ENCODE measurements around the gene SH3RF3.

SH3RF3 gene

GRCh38 chr2:109373791-109374547, 245.0 kb downstream of the SH3RF3 start:
- TF ChIP-seq CTCF (IDR thresholded peaks at IDR 0.05; ENCODE audit: borderline replicate concordance, insufficient read depth, low read depth, low read length): no peak
- H3K4me3 ChIP-seq (ENCODE audit: low read depth, low read length): no peak overlapping the region

- TF ChIP-seq CTCF (IDR thresholded peaks at IDR 0.05; ENCODE audit: borderline replicate concordance, insufficient read depth, low read depth, low read length): no peak
- H3K4me3 ChIP-seq (ENCODE audit: low read depth, low read length): no peak overlapping the region
These were observed 245.6 kb downstream of the SH3RF3 start for GRCh38 chr2:109374548-109375130.

- TF ChIP-seq CTCF (IDR thresholded peaks at IDR 0.05; ENCODE audit: borderline replicate concordance, insufficient read depth, low read depth, low read length): no peak
- H3K4me3 ChIP-seq (ENCODE audit: low read depth, low read length): no peak overlapping the region
These were observed 246.1 kb downstream of the SH3RF3 start for GRCh38 chr2:109375131-109375561.

- no peak for TF ChIP-seq CTCF (IDR thresholded peaks at IDR 0.05; ENCODE audit: borderline replicate concordance, insufficient read depth, low read depth, low read length)
- H3K4me3 ChIP-seq (ENCODE audit: low read depth, low read length): no peak overlapping the region
These were observed 246.7 kb downstream of the SH3RF3 start for GRCh38 chr2:109375656-109376055.

- no peak for TF ChIP-seq CTCF (IDR thresholded peaks at IDR 0.05; ENCODE audit: borderline replicate concordance, insufficient read depth, low read depth, low read length)
- H3K4me3 ChIP-seq (ENCODE audit: low read depth, low read length): no peak overlapping the region
These were observed 247.1 kb downstream of the SH3RF3 start for GRCh38 chr2:109376115-109376514.

GRCh38 chr2:109376796-109377495, 247.9 kb downstream of the SH3RF3 start:
- no peak overlapping the region for H3K4me3 ChIP-seq (ENCODE audit: low read depth, low read length)
- no peak for TF ChIP-seq CTCF (IDR thresholded peaks at IDR 0.05; ENCODE audit: borderline replicate concordance, insufficient read depth, low read depth, low read length)
